Ovary (tissue), 9 donors: ENCODE results near the gene LSM2. TPM values are rescaled to one million over a fixed set of nuclear protein-coding genes. Genes with fewer than 3 reads are reported as not detected.

ENCODE experiments used
- DNase-seq, 5 donors: peaks; one replicate each; pipeline ENCODE4 v3.0.0-alpha.2; 2019 to 2020
- H3K27ac ChIP-seq, 2 donors: fragments of 200-600 bp; one replicate each; pipeline versions ENCODE4 v1.5.1 to v1.8.0; 2019 to 2022
- H3K27me3 ChIP-seq: fragments of 200-600 bp; one replicate; pipeline ENCODE4 v1.8.0; 2022
- H3K36me3 ChIP-seq: fragments of 200-600 bp; sonication (generic); one replicate; pipeline ENCODE4 v1.5.1; 2019
- H3K4me1 ChIP-seq: one replicate; pipeline ENCODE4 v1.8.1; 2013; ENCODE audit warnings: mild to moderate bottlenecking, moderate library complexity; ENCODE audit not compliant: insufficient read depth
- H3K4me3 ChIP-seq: fragments of 200-600 bp; sonication (generic); one replicate; pipeline ENCODE4 v1.5.1; 2017
- H3K9me3 ChIP-seq, 2 donors: fragments of 200-600 bp in 1 of 2; sonication (generic) in 1 of 2; one replicate each; pipeline versions ENCODE4 v1.5.1 to v1.8.1; 2013 to 2019; ENCODE audit warnings: mild to moderate bottlenecking in 1 of 2, moderate library complexity in 1 of 2
- CTCF ChIP-seq, 3 donors: fragments of 450-650 bp in 2 of 3; fragments of 200-600 bp in 1 of 3; IDR thresholded peaks; one replicate each; pipeline versions ENCODE4 v1.5.1 to v1.8.0; 2016 to 2022; ENCODE audit warnings: antibody characterized with exemption in 3 of 3, mild to moderate bottlenecking in 1 of 3
- EP300 ChIP-seq: sonication (generic); formaldehyde crosslinking; IDR thresholded peaks from one replicate; pipeline ENCODE4 v1.6.1; 2017; ENCODE audit warnings: antibody characterized with exemption
- POLR2A ChIP-seq: fragments of 450-650 bp; IDR thresholded peaks from one replicate; pipeline ENCODE4 v1.6.1; 2017; ENCODE audit warnings: antibody characterized with exemption, mild to moderate bottlenecking, moderate library complexity
- WGBS, 3 donors: extraction: QIAGEN DNeasy Blood & Tissue Kit in 1 of 3; methylation state at CpG; one replicate each; pipeline versions ENCODE4 v1.1.5 to v1.1.7; 2013 to 2017; 5-methylcytosine and 5-hydroxymethylcytosine counted together
- intact Hi-C, 4 donors: fragments of 100-400 bp; cut with DNase I; formaldehyde crosslinking; loops; one replicate each; pipeline versions ENCODE4 v1.11.0 to v1.15.1; 2022 to 2023
- polyA plus RNA-seq, 2 donors: library from polyadenylated mRNA; stranded (reverse); fragments of 200-250 nt in 1 of 2; fragments of 350-450 nt in 1 of 2; fragmentation: Illumina TruSeq in 1 of 2; extraction: RNeasy Lipid Tissue Mini Kit (QIAGEN cat#74804) in 1 of 2; gene quantifications; one replicate each; pipeline ENCODE4 v1.2.3, GENCODE V29; 2013 to 2014
- total RNA-seq, 7 donors: library from RNA; depleted of rRNA in 2 of 7; stranded (reverse); fragments of >200 nt in 2 of 7; fragmentation: NEBNext Ultra II Directional in 3 of 7; extraction: Animal tissue kit (Norgen Biotek cat#: 25700) in 3 of 7; gene quantifications; one replicate each; pipeline versions ENCODE4 v1.1.0 to v1.2.4, GENCODE V29; 2016 to 2023
- donor health status: DM: no; HTN: no; CAD: no; lungs with moderate emphysema.
- donor health status: DM: no; HTN: no; CAD: no.
- donor health status: Bipolar disorder and iron deficiency.
- donor health status: DM: yes; HTN: yes; CAD: no.
- donor health status: DM: no; HTN: no; CAD: no.
- donor health status: DM: yes; HTN: yes; CAD: no.

Gene LSM2
- total and polyA plus RNA-seq, 9 donors = 35.9 to 90.7 (median 47.6) TPM

- Histone ChIP-seq H3K27ac (no peak overlapping the region), H3K27me3 (no peaks in the 10 kb centered on the region), H3K4me3 (no peak overlapping the region), H3K4me1 (peaks cover 3% of the 10 kb centered on the region), H3K9me3 (no peaks in the 10 kb centered on the region), H3K36me3 (no peaks in the 10 kb centered on the region)
- no peak for DNase-seq
- intact Hi-C loops = no loop called here
- WGBS, 3 donors = 92 to 93% (median 93%) methylated on average over 18 of the region's 18 CpGs
- TF ChIP-seq CTCF (IDR thresholded peaks at IDR 0.05) (no peak), POLR2A (no peak), EP300 (no peak)
Observed at GRCh38 chr6:31768363-31769257, 38.2 kb downstream of the LSM2 start.

- no peak overlapping the region for H3K27ac ChIP-seq
Observed at GRCh38 chr6:31767096-31767645, 39.6 kb downstream of the LSM2 start.

GRCh38 chr6:31765910-31766794 is 40.6 kb downstream of the LSM2 start:
- no peaks in the 10 kb centered on the region for H3K36me3 ChIP-seq
- intact Hi-C loops = no loop called here
- H3K9me3 ChIP-seq = no peaks in the 10 kb centered on the region
- DNase-seq = no peak
- peaks cover 3% of the 10 kb centered on the region for H3K4me1 ChIP-seq
- no peak for TF ChIP-seq EP300
- TF ChIP-seq POLR2A = no peak
- TF ChIP-seq CTCF (IDR thresholded peaks at IDR 0.05) = no peak
- no peaks in the 10 kb centered on the region for H3K27me3 ChIP-seq
- no peak overlapping the region for H3K27ac ChIP-seq
- 29 to 41% (median 30%) methylated on average over 41 to 42 of the region's 42 CpGs for WGBS, 3 donors
- no peak overlapping the region for H3K4me3 ChIP-seq

More at GRCh38 chr6:31767096-31767645, 39.6 kb downstream of the LSM2 start:
- Histone ChIP-seq H3K4me1 (peaks cover 3% of the 10 kb centered on the region), H3K36me3 (no peaks in the 10 kb centered on the region), H3K27me3 (no peaks in the 10 kb centered on the region), H3K4me3 (no peak overlapping the region), H3K9me3 (no peaks in the 10 kb centered on the region)
- DNase-seq = no peak
- WGBS, 3 donors = 75 to 84% (median 82%) methylated on average over 6 of the region's 6 CpGs
- intact Hi-C loops = no loop called here
- TF ChIP-seq CTCF (IDR thresholded peaks at IDR 0.05) (no peak), POLR2A (no peak), EP300 (no peak)

- no peaks in the 10 kb centered on the region for H3K9me3 ChIP-seq
- WGBS, 3 donors = 86 to 91% (median 88%) methylated on average over 9 of the region's 9 CpGs
- no peak for DNase-seq
- intact Hi-C loops = no loop called here
- peaks cover 3% of the 10 kb centered on the region for H3K4me1 ChIP-seq
- no peaks in the 10 kb centered on the region for H3K36me3 ChIP-seq
- no peak overlapping the region for H3K4me3 ChIP-seq
- no peaks in the 10 kb centered on the region for H3K27me3 ChIP-seq
- TF ChIP-seq CTCF (IDR thresholded peaks at IDR 0.05) (no peak), EP300 (no peak), POLR2A (no peak)
- no peak overlapping the region for H3K27ac ChIP-seq
Observed at GRCh38 chr6:31765559-31765909, 41.2 kb downstream of the LSM2 start.
